Measurements from ENCODE around the gene SELENOH. TPM values are rescaled to one million over a fixed set of nuclear protein-coding genes. Genes with fewer than 3 reads are reported as not detected.

SELENOH gene
- total and polyA plus RNA-seq, 2 of the 8 experiments (the other 6 are each of a cell fraction or from before 2014, with no cell fraction given) = 243 to 264 TPM

DNA sequence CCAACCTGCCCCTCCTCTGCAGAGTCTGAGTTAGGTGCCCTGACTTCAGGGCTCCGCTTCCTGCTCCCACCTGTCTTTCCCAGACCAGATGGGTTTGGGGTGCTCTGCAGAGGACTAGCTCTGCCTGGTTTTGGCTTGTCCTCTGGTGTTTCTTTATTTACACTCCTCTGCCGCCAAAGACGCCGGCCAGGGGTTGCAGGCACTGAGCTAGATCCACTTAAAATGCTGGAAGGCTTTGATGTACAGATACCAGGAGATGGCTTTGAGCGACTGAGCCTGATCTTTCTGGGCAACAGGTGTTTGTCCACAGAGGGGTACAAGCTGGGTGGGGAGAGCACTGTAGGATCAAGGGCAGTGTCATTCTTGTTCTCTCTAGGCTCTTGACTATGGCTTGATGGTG lies 3.9 kb downstream of the SELENOH start:
- Histone ChIP-seq H3K56ac (replicated peaks; ENCODE audit: insufficient read length, low read depth, low read length) (no peak overlapping the region), H4K8ac (ENCODE audit: extremely low read depth, insufficient read depth, low read length) (no peak overlapping the region), H2BK120ac (replicated peaks; ENCODE audit: low read depth, low read length) (no peak overlapping the region), H3K4me2 (ENCODE audit: insufficient read depth in 1 of 2, low read depth in 2 of 2, low read length in 2 of 2) (no peak overlapping the region), H3K27me3 (replicated peaks in 1 of 4; ENCODE audit: control insufficient read depth in 3 of 4, extremely low read depth in 1 of 4, insufficient read depth in 3 of 4, low read length in 3 of 4) (no peaks in the 10 kb centered on the region), H3K4ac (replicated peaks; ENCODE audit: insufficient read length, low read depth, low read length) (no peak overlapping the region), H3K79me2 (ENCODE audit: control insufficient read depth in 1 of 2, insufficient read depth in 2 of 2, low read length in 2 of 2) (peaks cover 0 to 14% of the 10 kb centered on the region in 2 experiments; a peak in 3 of 4 replicates), H4K5ac (ENCODE audit: insufficient read length, low read depth, low read length) (no peak overlapping the region), H2BK12ac (ENCODE audit: low read depth, low read length) (no peak overlapping the region), H4K91ac (replicated peaks; ENCODE audit: insufficient read length, low read length) (no peak overlapping the region), H2AK5ac (ENCODE audit: low read depth, low read length) (no peak overlapping the region), H3K23ac (ENCODE audit: insufficient read length) (no peak overlapping the region), H2BK5ac (ENCODE audit: low read depth, low read length) (no peak overlapping the region), H3K18ac (ENCODE audit: extremely low read depth, low read length) (no peak overlapping the region), H3K79me1 (ENCODE audit: low read depth, low read length) (no peaks in the 10 kb centered on the region; the same call in 1 of the 2 replicates), H3K9ac (replicated peaks in 1 of 4; ENCODE audit: extremely low read depth in 1 of 4, low read depth in 3 of 4, low read length in 3 of 4) (no peak overlapping the region), H3K23me2 (ENCODE audit: low read depth, low read length) (no peaks in the 10 kb centered on the region; the same call in 1 of the 2 replicates), H3K14ac (ENCODE audit: insufficient read length) (no peak overlapping the region), H2AFZ (ENCODE audit: low read length) (no peak overlapping the region), H3K27ac (ENCODE audit: low read depth, low read length) (no peak overlapping the region), H4K20me1 (replicated peaks in 1 of 2; ENCODE audit: control insufficient read depth in 1 of 2, insufficient read depth in 2 of 2, low read length in 2 of 2) (peaks cover 0 to 1% of the 10 kb centered on the region in 2 experiments), H3K4me1 (replicated peaks in 1 of 4; ENCODE audit: control insufficient read depth in 3 of 4, insufficient read depth in 4 of 4, low read length in 3 of 4) (peaks cover 0 to 9% (median 3%) of the 10 kb centered on the region in 4 experiments; a peak in 4 of 7 replicates), H2BK15ac (ENCODE audit: low read length) (no peak overlapping the region), H3K4me3 (ENCODE audit: extremely low read depth in 1 of 4, insufficient read depth in 2 of 4, low read depth in 3 of 4, low read length in 4 of 4) (no peak overlapping the region), H2BK20ac (ENCODE audit: low read length) (no peak overlapping the region), H3K9me3 (ENCODE audit: insufficient read depth in 2 of 2, low read depth in 1 of 2, low read length in 1 of 2) (no peaks in the 10 kb centered on the region), H3K36me3 (ENCODE audit: control insufficient read depth in 2 of 4, insufficient read depth in 4 of 4, low read length in 3 of 4) (peaks cover 6 to 30% (median 15%) of the 10 kb centered on the region in 4 experiments)
- TF ChIP-seq SP4 (IDR thresholded peaks at IDR 0.05; ENCODE audit: low read length) (no peak), POLR2AphosphoS5 (IDR thresholded peaks at IDR 0.05; ENCODE audit: low read depth, low read length) (0 out of 2 replicates have a peak, but pooled peaks have one; percentile 35), SUZ12 (IDR thresholded peaks at IDR 0.05; ENCODE audit: low read length) (no peak), POLR2A (IDR thresholded peaks at IDR 0.05; ENCODE audit: control extremely low read depth in 1 of 2, low read depth in 2 of 2, low read length in 2 of 2) (no peak), CEBPB (IDR thresholded peaks at IDR 0.05; ENCODE audit: low read depth, low read length) (no peak)
- FAIRE-seq (no peak), DNase-seq (ENCODE audit: low read depth in 1 of 2, low spot score in 2 of 2) (no peak)
- WGBS, 2 experiments (ENCODE audit: extremely low coverage in 1 of 2, insufficient coverage in 1 of 2, insufficient read length in 1 of 2, insufficient replicate concordance in 2 of 2, low coverage in 1 of 2, low lambda C conversion rate in 2 of 2, missing lambda C conversion rate in 1 of 2) = 97% methylated on average over 5 of the region's 5 CpGs; no CpG with 5 or more reads in 1 of the 2 experiments
- POLR2A ChIA-PET (ENCODE audit: partially characterized antibody) = interaction anchor here (0.6 to 5.8 kb wide), 10 partner anchors 10 to 90 kb away, joined by 3 to 30 read pairs (median 4); partner anchors contain the start of genes MED19 and TMX2
- CTCF ChIA-PET (ENCODE audit: partially characterized antibody) = interaction anchor here (1.1 to 12.1 kb wide), 6 partner anchors 13 to 779 kb away, joined by 3 to 182 read pairs (median 7); no protein-coding TSS in a partner anchor
